WERI-Rb-1 (cell line): Measurements from ENCODE around the gene VWA2.

Experiments used
- DNase-seq: peaks from one replicate; pipeline ENCODE4 v3.0.0-alpha.2; 2020
- H3K27ac ChIP-seq: fragments of 250-450 bp; sonication (Bioruptor Pico); 2 replicates; pipeline ENCODE4 v1.5.1; 2020; ENCODE audit warnings: mild to moderate bottlenecking, moderate library complexity
- H3K27me3 ChIP-seq: fragments of 250-450 bp; sonication (Bioruptor Pico); 2 replicates; pipeline ENCODE4 v1.5.1; 2021; ENCODE audit warnings: mild to moderate bottlenecking, low read depth, moderate library complexity; ENCODE audit not compliant: insufficient read depth, severe bottlenecking
- H3K36me3 ChIP-seq: fragments of 250-450 bp; sonication (Bioruptor Pico); 2 replicates; pipeline ENCODE4 v1.5.1; 2020; ENCODE audit warnings: mild to moderate bottlenecking, moderate library complexity
- H3K4me3 ChIP-seq: 2 replicates; pipeline ENCODE4 v1.5.1; 2011; ENCODE audit warnings: low read depth, mild to moderate bottlenecking, control low read depth, low read length
- H3K9me3 ChIP-seq: fragments of 250-450 bp; sonication (Bioruptor Pico); 2 replicates; pipeline ENCODE4 v1.5.1; 2021; ENCODE audit warnings: mild to moderate bottlenecking, moderate library complexity; ENCODE audit not compliant: severe bottlenecking
- CTCF ChIP-seq: IDR thresholded peaks from 2 replicates; pipeline ENCODE4 v1.5.1; 2011; ENCODE audit warnings: low read depth, mild to moderate bottlenecking, control low read depth, inconsistent platforms, low read length

The VWA2 gene

GRCh38 chr10:114250236-114250635, 11.2 kb downstream of the VWA2 start:
- no peak for DNase-seq
- H3K27ac ChIP-seq = no peak overlapping the region
- no peak for TF ChIP-seq CTCF
- H3K4me3 ChIP-seq = no peak overlapping the region
- no peaks in the 10 kb centered on the region for H3K36me3 ChIP-seq
- H3K27me3 ChIP-seq = no peaks in the 10 kb centered on the region
- no peaks in the 10 kb centered on the region for H3K9me3 ChIP-seq

GRCh38 chr10:114250716-114251115, 11.7 kb downstream of the VWA2 start:
- Histone ChIP-seq H3K4me3 (no peak overlapping the region), H3K36me3 (no peaks in the 10 kb centered on the region), H3K9me3 (no peaks in the 10 kb centered on the region), H3K27ac (no peak overlapping the region), H3K27me3 (no peaks in the 10 kb centered on the region)
- no peak for DNase-seq
- no peak for TF ChIP-seq CTCF

- Histone ChIP-seq H3K4me3 (no peak overlapping the region), H3K27ac (no peak overlapping the region), H3K9me3 (no peaks in the 10 kb centered on the region), H3K27me3 (no peaks in the 10 kb centered on the region), H3K36me3 (no peaks in the 10 kb centered on the region)
- DNase-seq = no peak
- TF ChIP-seq CTCF = no peak
Measured at GRCh38 chr10:114252092-114252491, 13.0 kb downstream of the VWA2 start.

GRCh38 chr10:114252883-114253282, 13.8 kb downstream of the VWA2 start:
- no peak overlapping the region for H3K4me3 ChIP-seq
- H3K27me3 ChIP-seq = no peaks in the 10 kb centered on the region
- no peaks in the 10 kb centered on the region for H3K36me3 ChIP-seq
- no peak for TF ChIP-seq CTCF
- no peak for DNase-seq
- no peak overlapping the region for H3K27ac ChIP-seq
- H3K9me3 ChIP-seq = no peaks in the 10 kb centered on the region

- H3K36me3 ChIP-seq = no peaks in the 10 kb centered on the region
- H3K27ac ChIP-seq = no peak overlapping the region
- no peaks in the 10 kb centered on the region for H3K27me3 ChIP-seq
- DNase-seq = no peak
- no peak for TF ChIP-seq CTCF
- H3K9me3 ChIP-seq = no peaks in the 10 kb centered on the region
- no peak overlapping the region for H3K4me3 ChIP-seq
Measured at GRCh38 chr10:114255227-114255626, 16.2 kb downstream of the VWA2 start.

GRCh38 chr10:114256008-114256765, 17.1 kb downstream of the VWA2 start:
- DNase-seq = no peak
- Histone ChIP-seq H3K36me3 (no peaks in the 10 kb centered on the region), H3K9me3 (no peaks in the 10 kb centered on the region), H3K27me3 (no peaks in the 10 kb centered on the region), H3K4me3 (no peak overlapping the region), H3K27ac (no peak overlapping the region)
- TF ChIP-seq CTCF = no peak
